SK-N-MC (cell line): ENCODE data around the gene TMOD4.

Experiments used
- DNase-seq: peaks from one replicate; pipeline ENCODE4 v3.0.0-alpha.2; 2011; ENCODE audit warnings: low read depth, low spot score
- H3K27ac ChIP-seq: fragments of 200-600 bp; sonication (generic); 2 replicates; pipeline ENCODE4 v1.5.1; 2016; ENCODE audit warnings: mixed run types
- H3K36me3 ChIP-seq: fragments of 200-600 bp; sonication (generic); 2 replicates; pipeline ENCODE4 v1.6.1; 2017; ENCODE audit warnings: antibody characterized with exemption, low read length, mixed read lengths; ENCODE audit not compliant: insufficient read depth
- H3K4me3 ChIP-seq: fragments of 200-600 bp; sonication (generic); 2 replicates; pipeline ENCODE4 v1.5.1; 2016
- H3K9ac ChIP-seq: fragments of 200-600 bp; sonication (generic); 2 replicates; pipeline ENCODE4 v1.8.0; 2017; ENCODE audit warnings: mixed run types, mixed read lengths; ENCODE audit not compliant: insufficient read length
- H3K9me3 ChIP-seq: fragments of 200-600 bp; sonication (generic); 2 replicates; pipeline ENCODE4 v1.6.1; 2017; ENCODE audit warnings: low read depth, mild to moderate bottlenecking, antibody characterized with exemption, low read length, moderate library complexity, mixed read lengths
- EZH2 ChIP-seq: fragments of 200-600 bp; sonication (generic); IDR thresholded peaks from one replicate; pipeline ENCODE4 v1.6.1; 2017; ENCODE audit warnings: antibody characterized with exemption
- FOXP2 ChIP-seq: optimal IDR thresholded peaks from 2 replicates; pipeline ENCODE3; 2011; ENCODE audit warnings: mild to moderate bottlenecking, moderate library complexity; ENCODE audit not compliant: insufficient read depth; ENCODE audit errors: extremely low read length, control extremely low read depth
- POLR2AphosphoS5 ChIP-seq: IDR thresholded peaks from 2 replicates; pipeline ENCODE4 v1.6.1; 2012; ENCODE audit warnings: mild to moderate bottlenecking, low read depth, low read length, borderline replicate concordance

The TMOD4 gene

DNA sequence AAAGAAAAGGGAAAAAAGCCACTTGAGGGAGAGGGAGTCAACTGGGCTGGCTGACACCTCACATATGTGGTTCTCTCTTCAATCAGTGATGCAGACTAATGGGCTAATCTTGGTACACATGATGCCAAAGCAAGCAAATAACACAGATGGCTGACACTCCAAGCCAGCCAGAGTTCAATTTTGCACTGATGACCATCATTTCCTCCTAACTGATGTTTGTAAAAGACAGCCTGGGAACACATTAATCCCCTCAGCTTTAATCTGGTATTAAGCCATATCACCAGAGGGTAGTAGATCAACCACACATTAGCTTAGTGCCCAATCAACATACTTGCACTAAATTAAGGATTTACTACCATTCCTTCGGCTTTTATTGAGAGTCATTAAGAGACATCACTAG, 11.4 kb upstream of the TMOD4 start:
- H3K9me3 ChIP-seq = no peaks in the 10 kb centered on the region
- peaks cover 37% of the 10 kb centered on the region for H3K36me3 ChIP-seq
- no peak for DNase-seq
- no peak overlapping the region for H3K9ac ChIP-seq
- no peak for TF ChIP-seq FOXP2
- no peak overlapping the region for H3K27ac ChIP-seq
- no peak overlapping the region for H3K4me3 ChIP-seq

- Histone ChIP-seq H3K36me3 (peaks cover 62% of the 10 kb centered on the region), H3K4me3 (no peak overlapping the region), H3K9ac (no peak overlapping the region), H3K27ac (no peak overlapping the region), H3K9me3 (no peaks in the 10 kb centered on the region)
- DNase-seq = no peak
- TF ChIP-seq POLR2AphosphoS5 (no peak), FOXP2 (no peak), EZH2 (no peak)
Measured at GRCh38 chr1:151184211-151184610, 8.4 kb upstream of the TMOD4 start.

GRCh38 chr1:151176514-151177045, 799 bp upstream of the TMOD4 start:
- peaks cover 67% of the 10 kb centered on the region for H3K36me3 ChIP-seq
- no peak overlapping the region for H3K27ac ChIP-seq
- no peak for DNase-seq
- H3K9me3 ChIP-seq = no peaks in the 10 kb centered on the region
- no peak overlapping the region for H3K4me3 ChIP-seq
- H3K9ac ChIP-seq = no peak overlapping the region
- TF ChIP-seq POLR2AphosphoS5 (no peak), FOXP2 (no peak), EZH2 (no peak)

- TF ChIP-seq POLR2AphosphoS5 = no peak
- TF ChIP-seq FOXP2 = no peak
- TF ChIP-seq EZH2 = no peak
- Histone ChIP-seq H3K27ac (no peak overlapping the region), H3K9ac (no peak overlapping the region), H3K9me3 (no peaks in the 10 kb centered on the region), H3K4me3 (no peak overlapping the region), H3K36me3 (peaks cover 54% of the 10 kb centered on the region)
- DNase-seq = no peak
Measured at GRCh38 chr1:151175041-151175741, 590 bp downstream of the TMOD4 start.

GRCh38 chr1:151171190-151171589, 4.6 kb downstream of the TMOD4 start:
- no peak for DNase-seq
- Histone ChIP-seq H3K9me3 (no peaks in the 10 kb centered on the region), H3K36me3 (peaks cover 33% of the 10 kb centered on the region), H3K9ac (no peak overlapping the region), H3K4me3 (no peak overlapping the region), H3K27ac (no peak overlapping the region)
- TF ChIP-seq POLR2AphosphoS5 (no peak), EZH2 (no peak), FOXP2 (no peak)

DNA sequence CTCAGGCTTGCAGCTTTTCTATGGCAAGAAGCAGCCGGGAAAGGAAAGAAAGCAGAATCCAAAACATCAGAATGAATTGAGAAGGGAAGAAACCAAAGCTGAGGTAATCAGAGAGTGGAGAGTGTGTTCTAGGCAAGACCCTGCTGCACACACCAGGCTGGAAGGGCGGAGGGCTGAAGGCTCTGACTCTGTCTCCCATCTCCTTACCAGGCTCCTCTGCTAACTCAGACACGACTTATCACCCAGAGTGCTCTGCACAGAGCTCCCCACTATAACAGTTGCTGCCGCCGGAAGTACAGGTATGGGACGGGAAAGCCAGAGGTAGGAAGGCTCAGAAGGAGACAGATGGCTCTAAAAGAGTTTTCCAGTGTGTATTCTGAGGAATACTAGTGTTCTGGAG, 8.7 kb downstream of the TMOD4 start:
- Histone ChIP-seq H3K9me3 (no peaks in the 10 kb centered on the region), H3K27ac (no peak overlapping the region), H3K9ac (peak overlapping the region; percentile 91), H3K4me3 (peak overlapping the region; percentile 87), H3K36me3 (peaks cover 13% of the 10 kb centered on the region)
- no peak for TF ChIP-seq EZH2
- TF ChIP-seq POLR2AphosphoS5 = no peak
- no peak for TF ChIP-seq FOXP2
- no peak for DNase-seq

DNA sequence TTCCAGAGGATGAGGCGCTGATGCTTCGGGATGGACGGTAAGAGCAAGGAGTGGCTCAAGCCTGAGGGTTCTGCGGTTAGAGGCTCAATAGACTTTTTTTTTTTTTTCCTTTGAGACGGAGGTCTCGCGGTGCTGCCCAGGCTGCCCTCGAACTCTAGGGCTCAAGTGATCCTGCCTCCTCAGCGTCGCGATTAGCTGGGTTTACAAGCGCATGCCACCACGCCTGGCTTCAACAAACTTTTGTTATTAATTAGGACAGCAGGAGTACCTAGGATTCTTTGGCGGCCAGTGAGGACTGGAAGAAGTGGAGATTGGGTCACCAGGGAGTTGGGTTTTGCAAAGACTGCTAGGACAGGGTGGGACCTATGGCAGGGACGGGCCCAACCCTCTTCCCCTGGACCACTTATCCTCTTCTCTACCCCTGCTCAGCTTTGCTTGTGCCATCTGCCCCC, 9.2 kb downstream of the TMOD4 start:
- no peak for DNase-seq
- peaks cover 18% of the 10 kb centered on the region for H3K36me3 ChIP-seq
- no peaks in the 10 kb centered on the region for H3K9me3 ChIP-seq
- peak overlapping the region; percentile 54; the same call in 1 of the 2 replicates for H3K27ac ChIP-seq
- TF ChIP-seq FOXP2 (no peak), POLR2AphosphoS5 (no peak), EZH2 (no peak)
- H3K9ac ChIP-seq = peak overlapping the region; percentile 91
- peak overlapping the region; percentile 87 for H3K4me3 ChIP-seq

- H3K4me3 ChIP-seq = peak within 1 kb of the TSS; percentile 87
- peak; percentile 96 for TF ChIP-seq FOXP2
- peak; percentile 88 for TF ChIP-seq POLR2AphosphoS5
- no peak for TF ChIP-seq EZH2
- no peaks in the 10 kb centered on the region for H3K9me3 ChIP-seq
- peak within 1 kb of the TSS; percentile 91 for H3K9ac ChIP-seq
- peaks cover 20% of the 10 kb centered on the region for H3K36me3 ChIP-seq
- peak; percentile 98 for DNase-seq
- H3K27ac ChIP-seq = peak within 1 kb of the TSS; percentile 79
Measured at GRCh38 chr1:151165738-151166504, 9.9 kb downstream of the TMOD4 start, which contains the start of the genes LYSMD1 and SCNM1. Gene LYSMD1 (minus strand): TSS chr1:151165902. CDS start chr1:151165258, 644 bp downstream. Gene SCNM1 (plus strand): TSS chr1:151166144. CDS start chr1:151166153, 9 bp downstream.

- peak overlapping the region; percentile 79 for H3K27ac ChIP-seq
- peaks cover 24% of the 10 kb centered on the region for H3K36me3 ChIP-seq
- H3K9ac ChIP-seq = peak overlapping the region; percentile 88
- no peak for DNase-seq
- peak overlapping the region; percentile 87 for H3K4me3 ChIP-seq
- TF ChIP-seq POLR2AphosphoS5 (no peak), FOXP2 (no peak), EZH2 (no peak)
- H3K9me3 ChIP-seq = no peaks in the 10 kb centered on the region
Measured at GRCh38 chr1:151165281-151165737, 10.5 kb downstream of the TMOD4 start.
